Fibroblast of mammary gland (primary cell): ENCODE results near the gene CRX.
A peak's percentile ranks its signal among the peaks of the same experiment; 100 is the strongest.
"Not testable (repeated sequence)": the region's sequence is repeated elsewhere in the genome, so short reads cannot be mapped to it uniquely, and the experiment has no call there.

ENCODE experiments used
- DNase-seq: peaks from one replicate; pipeline ENCODE4 v3.0.0-alpha.2; 2010; ENCODE audit warnings: low read depth
- H3K4me3 ChIP-seq: 2 replicates; pipeline ENCODE4 v1.5.1; 2011; ENCODE audit warnings: low read depth, mild to moderate bottlenecking, low read length, moderate library complexity; ENCODE audit not compliant: control insufficient read depth
- CTCF ChIP-seq: conservative IDR thresholded peaks from 2 replicates; pipeline ENCODE4 v1.5.1; 2011; ENCODE audit warnings: low read depth, low read length, inconsistent platforms; ENCODE audit not compliant: control insufficient read depth, insufficient read depth

CRX gene

GRCh38 chr19:47861630-47862029 is 39.9 kb downstream of the CRX start:
- TF ChIP-seq CTCF = no peak
- no peak for DNase-seq

GRCh38 chr19:47863514-47863936 is 41.8 kb downstream of the CRX start:
- peak; percentile 92 for TF ChIP-seq CTCF
- no peak overlapping the region for H3K4me3 ChIP-seq
- DNase-seq = peak; percentile 62

More at GRCh38 chr19:47861630-47862029, 39.9 kb downstream of the CRX start:
- H3K4me3 ChIP-seq = no peak overlapping the region

- TF ChIP-seq CTCF = no peak
- no peak overlapping the region for H3K4me3 ChIP-seq
- DNase-seq = no peak
Measured at GRCh38 chr19:47865166-47865565, 43.4 kb downstream of the CRX start.

- H3K4me3 ChIP-seq = no peak overlapping the region
- no peak for DNase-seq
- no peak for TF ChIP-seq CTCF
Measured at GRCh38 chr19:47878906-47879305, 57.2 kb downstream of the CRX start.

GRCh38 chr19:47879385-47879784 is 57.6 kb downstream of the CRX start:
- H3K4me3 ChIP-seq, DNase-seq: not testable (repeated sequence)

- no peak overlapping the region for H3K4me3 ChIP-seq
- DNase-seq = no peak
- TF ChIP-seq CTCF = no peak
Measured at GRCh38 chr19:47881757-47882156, 60.0 kb downstream of the CRX start.

GRCh38 chr19:47882890-47883289 is 61.2 kb downstream of the CRX start:
- TF ChIP-seq CTCF = no peak
- H3K4me3 ChIP-seq = no peak overlapping the region
- DNase-seq = no peak
